ENCODE results near the gene NCOA3. TPM values are rescaled to one million over a fixed set of nuclear protein-coding genes. Genes with fewer than 3 reads are reported as not detected.

NCOA3 gene
- total and polyA plus RNA-seq, 2 of the 8 experiments (the other 6 are each of a cell fraction or from before 2014, with no cell fraction given) = 7.9 to 24.7 TPM

- TF ChIP-seq, protein P1, sequence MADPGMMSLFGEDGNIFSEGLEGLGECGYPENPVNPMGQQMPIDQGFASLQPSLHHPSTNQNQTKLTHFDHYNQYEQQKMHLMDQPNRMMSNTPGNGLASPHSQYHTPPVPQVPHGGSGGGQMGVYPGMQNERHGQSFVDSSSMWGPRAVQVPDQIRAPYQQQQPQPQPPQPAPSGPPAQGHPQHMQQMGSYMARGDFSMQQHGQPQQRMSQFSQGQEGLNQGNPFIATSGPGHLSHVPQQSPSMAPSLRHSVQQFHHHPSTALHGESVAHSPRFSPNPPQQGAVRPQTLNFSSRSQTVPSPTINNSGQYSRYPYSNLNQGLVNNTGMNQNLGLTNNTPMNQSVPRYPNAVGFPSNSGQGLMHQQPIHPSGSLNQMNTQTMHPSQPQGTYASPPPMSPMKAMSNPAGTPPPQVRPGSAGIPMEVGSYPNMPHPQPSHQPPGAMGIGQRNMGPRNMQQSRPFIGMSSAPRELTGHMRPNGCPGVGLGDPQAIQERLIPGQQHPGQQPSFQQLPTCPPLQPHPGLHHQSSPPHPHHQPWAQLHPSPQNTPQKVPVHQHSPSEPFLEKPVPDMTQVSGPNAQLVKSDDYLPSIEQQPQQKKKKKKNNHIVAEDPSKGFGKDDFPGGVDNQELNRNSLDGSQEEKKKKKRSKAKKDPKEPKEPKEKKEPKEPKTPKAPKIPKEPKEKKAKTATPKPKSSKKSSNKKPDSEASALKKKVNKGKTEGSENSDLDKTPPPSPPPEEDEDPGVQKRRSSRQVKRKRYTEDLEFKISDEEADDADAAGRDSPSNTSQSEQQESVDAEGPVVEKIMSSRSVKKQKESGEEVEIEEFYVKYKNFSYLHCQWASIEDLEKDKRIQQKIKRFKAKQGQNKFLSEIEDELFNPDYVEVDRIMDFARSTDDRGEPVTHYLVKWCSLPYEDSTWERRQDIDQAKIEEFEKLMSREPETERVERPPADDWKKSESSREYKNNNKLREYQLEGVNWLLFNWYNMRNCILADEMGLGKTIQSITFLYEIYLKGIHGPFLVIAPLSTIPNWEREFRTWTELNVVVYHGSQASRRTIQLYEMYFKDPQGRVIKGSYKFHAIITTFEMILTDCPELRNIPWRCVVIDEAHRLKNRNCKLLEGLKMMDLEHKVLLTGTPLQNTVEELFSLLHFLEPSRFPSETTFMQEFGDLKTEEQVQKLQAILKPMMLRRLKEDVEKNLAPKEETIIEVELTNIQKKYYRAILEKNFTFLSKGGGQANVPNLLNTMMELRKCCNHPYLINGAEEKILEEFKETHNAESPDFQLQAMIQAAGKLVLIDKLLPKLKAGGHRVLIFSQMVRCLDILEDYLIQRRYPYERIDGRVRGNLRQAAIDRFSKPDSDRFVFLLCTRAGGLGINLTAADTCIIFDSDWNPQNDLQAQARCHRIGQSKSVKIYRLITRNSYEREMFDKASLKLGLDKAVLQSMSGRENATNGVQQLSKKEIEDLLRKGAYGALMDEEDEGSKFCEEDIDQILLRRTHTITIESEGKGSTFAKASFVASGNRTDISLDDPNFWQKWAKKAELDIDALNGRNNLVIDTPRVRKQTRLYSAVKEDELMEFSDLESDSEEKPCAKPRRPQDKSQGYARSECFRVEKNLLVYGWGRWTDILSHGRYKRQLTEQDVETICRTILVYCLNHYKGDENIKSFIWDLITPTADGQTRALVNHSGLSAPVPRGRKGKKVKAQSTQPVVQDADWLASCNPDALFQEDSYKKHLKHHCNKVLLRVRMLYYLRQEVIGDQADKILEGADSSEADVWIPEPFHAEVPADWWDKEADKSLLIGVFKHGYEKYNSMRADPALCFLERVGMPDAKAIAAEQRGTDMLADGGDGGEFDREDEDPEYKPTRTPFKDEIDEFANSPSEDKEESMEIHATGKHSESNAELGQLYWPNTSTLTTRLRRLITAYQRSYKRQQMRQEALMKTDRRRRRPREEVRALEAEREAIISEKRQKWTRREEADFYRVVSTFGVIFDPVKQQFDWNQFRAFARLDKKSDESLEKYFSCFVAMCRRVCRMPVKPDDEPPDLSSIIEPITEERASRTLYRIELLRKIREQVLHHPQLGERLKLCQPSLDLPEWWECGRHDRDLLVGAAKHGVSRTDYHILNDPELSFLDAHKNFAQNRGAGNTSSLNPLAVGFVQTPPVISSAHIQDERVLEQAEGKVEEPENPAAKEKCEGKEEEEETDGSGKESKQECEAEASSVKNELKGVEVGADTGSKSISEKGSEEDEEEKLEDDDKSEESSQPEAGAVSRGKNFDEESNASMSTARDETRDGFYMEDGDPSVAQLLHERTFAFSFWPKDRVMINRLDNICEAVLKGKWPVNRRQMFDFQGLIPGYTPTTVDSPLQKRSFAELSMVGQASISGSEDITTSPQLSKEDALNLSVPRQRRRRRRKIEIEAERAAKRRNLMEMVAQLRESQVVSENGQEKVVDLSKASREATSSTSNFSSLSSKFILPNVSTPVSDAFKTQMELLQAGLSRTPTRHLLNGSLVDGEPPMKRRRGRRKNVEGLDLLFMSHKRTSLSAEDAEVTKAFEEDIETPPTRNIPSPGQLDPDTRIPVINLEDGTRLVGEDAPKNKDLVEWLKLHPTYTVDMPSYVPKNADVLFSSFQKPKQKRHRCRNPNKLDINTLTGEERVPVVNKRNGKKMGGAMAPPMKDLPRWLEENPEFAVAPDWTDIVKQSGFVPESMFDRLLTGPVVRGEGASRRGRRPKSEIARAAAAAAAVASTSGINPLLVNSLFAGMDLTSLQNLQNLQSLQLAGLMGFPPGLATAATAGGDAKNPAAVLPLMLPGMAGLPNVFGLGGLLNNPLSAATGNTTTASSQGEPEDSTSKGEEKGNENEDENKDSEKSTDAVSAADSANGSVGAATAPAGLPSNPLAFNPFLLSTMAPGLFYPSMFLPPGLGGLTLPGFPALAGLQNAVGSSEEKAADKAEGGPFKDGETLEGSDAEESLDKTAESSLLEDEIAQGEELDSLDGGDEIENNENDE (IDR thresholded peaks at IDR 0.05; ENCODE audit: insufficient replicate concordance, low read length) = no peak
- no peak for TF ChIP-seq TAF1 (IDR thresholded peaks at IDR 0.05; ENCODE audit: low read depth, low read length)
- TF ChIP-seq SIRT6 (IDR thresholded peaks at IDR 0.05; ENCODE audit: low read length) = no peak
- no peak for TF ChIP-seq BCL11A (IDR thresholded peaks at IDR 0.05; ENCODE audit: low read depth in 2 of 2, low read length in 2 of 2)
- TF ChIP-seq, protein P2, sequence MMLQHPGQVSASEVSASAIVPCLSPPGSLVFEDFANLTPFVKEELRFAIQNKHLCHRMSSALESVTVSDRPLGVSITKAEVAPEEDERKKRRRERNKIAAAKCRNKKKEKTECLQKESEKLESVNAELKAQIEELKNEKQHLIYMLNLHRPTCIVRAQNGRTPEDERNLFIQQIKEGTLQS (IDR thresholded peaks at IDR 0.05; ENCODE audit: insufficient read depth, low read depth, low read length) = no peak
- no peak for TF ChIP-seq CBX8 (IDR thresholded peaks at IDR 0.05; ENCODE audit: borderline replicate concordance, low read depth, low read length)
- no peak for TF ChIP-seq TCF12 (IDR thresholded peaks at IDR 0.05; ENCODE audit: low read depth, low read length)
These were observed 59.5 kb downstream of the NCOA3 start (continued) for GRCh38 chr20:47561180-47561579.
